ENCODE measurements around the gene ACTA2. TPM values are rescaled to one million over a fixed set of nuclear protein-coding genes. Genes with fewer than 3 reads are reported as not detected.

Gene ACTA2
- total RNA-seq, 1 experiment from 2014 or later: 2.9 TPM

DNA sequence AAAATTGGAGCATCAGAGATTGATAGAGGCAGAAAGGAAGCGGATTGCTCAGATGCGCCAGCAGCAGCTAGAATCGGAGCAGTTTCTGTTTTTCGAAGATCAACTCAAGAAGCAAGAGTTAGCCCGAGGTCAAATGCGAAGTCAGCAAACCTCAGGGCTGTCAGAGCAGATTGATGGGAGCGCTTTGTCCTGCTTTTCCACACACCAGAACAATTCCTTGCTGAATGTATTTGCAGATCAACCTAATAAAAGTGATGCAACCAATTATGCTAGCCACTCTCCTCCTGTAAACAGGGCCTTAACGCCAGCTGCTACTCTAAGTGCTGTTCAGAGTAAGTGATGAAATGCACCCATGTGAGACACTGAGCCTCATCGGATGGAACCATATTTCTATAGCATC is 39.4 kb downstream of the ACTA2 start:
- in situ Hi-C loops (cut with HindIII; ENCODE audit: low pct_unique_long_range_greater_than_20kb, low sequenced_read_pairs): no loop called here
- no peak for DNase-seq (ENCODE audit: low read depth, low spot score)

DNA sequence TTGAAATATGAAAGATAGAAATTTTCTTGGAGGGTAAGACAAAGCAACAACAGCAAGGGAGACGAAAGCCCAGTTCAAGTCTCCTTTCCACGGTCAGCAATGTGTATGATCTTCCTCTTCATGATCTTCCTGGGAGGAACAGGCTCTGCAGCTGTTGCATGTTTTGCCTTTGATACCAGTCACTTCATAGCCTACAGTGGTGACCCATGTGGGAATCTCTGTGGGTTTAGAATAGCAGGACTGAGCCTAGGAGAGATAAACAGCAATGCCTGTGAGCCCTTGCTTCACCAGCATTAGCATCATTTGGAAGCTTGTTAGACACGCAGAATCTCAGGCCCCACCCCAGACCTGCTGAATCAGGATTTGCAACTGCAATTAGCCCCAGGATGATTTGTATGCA is 40.7 kb downstream of the ACTA2 start:
- DNase-seq (ENCODE audit: low read depth, low spot score): no peak
- in situ Hi-C loops (cut with HindIII; ENCODE audit: low pct_unique_long_range_greater_than_20kb, low sequenced_read_pairs): no loop called here

DNA sequence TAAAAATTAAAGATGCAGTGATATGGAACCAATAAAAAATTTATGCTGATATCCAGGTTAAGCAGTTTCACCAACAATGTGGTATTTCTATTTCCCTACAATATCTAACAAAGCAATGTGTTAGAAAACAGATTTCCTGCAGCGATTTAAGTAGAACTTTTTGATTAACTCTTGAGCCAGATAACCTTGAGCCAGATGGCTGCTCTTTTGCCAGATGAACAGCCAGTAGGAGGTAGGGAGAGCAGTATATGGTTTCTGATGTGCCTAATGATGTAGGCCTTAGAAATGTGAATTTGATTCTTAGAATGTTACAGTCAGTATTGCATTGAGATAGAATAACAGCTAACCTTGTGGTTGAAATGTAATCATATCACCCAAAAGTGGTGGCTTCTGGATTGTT is 41.5 kb downstream of the ACTA2 start:
- in situ Hi-C loops (cut with HindIII; ENCODE audit: low pct_unique_long_range_greater_than_20kb, low sequenced_read_pairs): no loop called here
- no peak for DNase-seq (ENCODE audit: low read depth, low spot score)

DNA sequence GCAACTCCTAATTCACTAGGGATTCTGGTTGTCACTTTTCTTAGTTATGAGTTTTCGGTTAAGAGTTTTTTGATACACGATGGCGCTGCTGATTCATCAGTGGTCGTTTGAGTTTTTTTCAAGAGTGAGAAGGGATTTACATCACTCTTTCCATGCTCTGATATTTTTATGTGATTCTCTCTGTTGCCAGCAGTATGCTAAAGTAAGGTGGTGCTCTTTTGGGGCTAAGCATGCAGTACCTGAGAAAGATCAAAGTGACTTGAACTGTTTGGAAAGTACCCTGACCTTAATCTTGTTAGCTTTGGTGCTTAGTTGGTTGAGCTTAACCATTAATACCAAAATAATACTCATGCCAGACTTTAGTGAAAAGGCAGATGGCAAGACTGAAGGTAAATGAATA is 44.4 kb downstream of the ACTA2 start:
- in situ Hi-C loops (cut with HindIII; ENCODE audit: low pct_unique_long_range_greater_than_20kb, low sequenced_read_pairs): no loop called here
- no peak for DNase-seq (ENCODE audit: low read depth, low spot score)

DNA sequence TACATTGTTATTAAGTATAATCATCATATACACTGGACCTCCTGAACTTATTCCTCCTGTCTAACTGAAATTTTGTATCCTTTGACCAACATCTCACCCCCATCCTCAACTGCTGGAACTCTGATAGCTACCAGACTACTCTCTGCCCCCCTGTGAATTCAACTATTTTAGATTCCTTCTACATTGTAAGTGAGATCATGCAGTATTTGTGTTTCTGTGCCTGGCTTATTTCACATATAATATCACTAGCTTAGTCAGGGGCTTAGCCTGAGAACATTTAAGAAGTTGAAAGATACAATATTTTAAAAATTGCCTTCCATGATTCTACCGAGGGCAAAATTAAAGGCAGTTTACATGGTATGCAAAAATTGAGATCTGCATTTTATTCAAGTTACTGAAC is 45.7 kb downstream of the ACTA2 start:
- no peak for DNase-seq (ENCODE audit: low read depth, low spot score)

DNA sequence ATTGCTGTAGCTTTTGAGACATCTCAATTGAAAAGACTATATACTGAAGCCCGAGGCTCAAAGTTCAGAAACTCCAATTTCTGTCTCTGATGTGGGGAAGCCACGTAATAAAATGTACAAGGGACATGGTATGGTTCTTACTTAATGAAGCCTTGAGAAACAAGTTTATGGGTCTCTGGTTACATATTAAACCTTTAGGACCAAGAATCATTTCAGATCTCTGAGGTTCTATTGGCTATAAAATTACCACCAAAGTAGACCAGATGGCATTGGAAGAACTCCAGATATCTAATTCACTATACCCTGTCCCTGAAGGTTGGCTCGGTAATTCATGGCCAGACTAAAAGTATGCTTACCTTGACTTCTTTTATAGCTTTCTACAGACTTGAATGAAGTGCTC is 48.9 kb downstream of the ACTA2 start:
- no peak for DNase-seq (ENCODE audit: low read depth, low spot score)
- in situ Hi-C loops (cut with HindIII; ENCODE audit: low pct_unique_long_range_greater_than_20kb, low sequenced_read_pairs): no loop called here

More for the DNA sequence above, 45.7 kb downstream of the ACTA2 start:
- in situ Hi-C loops (cut with HindIII; ENCODE audit: low pct_unique_long_range_greater_than_20kb, low sequenced_read_pairs): no loop called here

- in situ Hi-C loops (cut with HindIII; ENCODE audit: low pct_unique_long_range_greater_than_20kb, low sequenced_read_pairs): no loop called here
- DNase-seq (ENCODE audit: low read depth, low spot score): no peak
Observed at GRCh38 chr10:88901984-88902789, 50.4 kb downstream of the ACTA2 start.

DNA sequence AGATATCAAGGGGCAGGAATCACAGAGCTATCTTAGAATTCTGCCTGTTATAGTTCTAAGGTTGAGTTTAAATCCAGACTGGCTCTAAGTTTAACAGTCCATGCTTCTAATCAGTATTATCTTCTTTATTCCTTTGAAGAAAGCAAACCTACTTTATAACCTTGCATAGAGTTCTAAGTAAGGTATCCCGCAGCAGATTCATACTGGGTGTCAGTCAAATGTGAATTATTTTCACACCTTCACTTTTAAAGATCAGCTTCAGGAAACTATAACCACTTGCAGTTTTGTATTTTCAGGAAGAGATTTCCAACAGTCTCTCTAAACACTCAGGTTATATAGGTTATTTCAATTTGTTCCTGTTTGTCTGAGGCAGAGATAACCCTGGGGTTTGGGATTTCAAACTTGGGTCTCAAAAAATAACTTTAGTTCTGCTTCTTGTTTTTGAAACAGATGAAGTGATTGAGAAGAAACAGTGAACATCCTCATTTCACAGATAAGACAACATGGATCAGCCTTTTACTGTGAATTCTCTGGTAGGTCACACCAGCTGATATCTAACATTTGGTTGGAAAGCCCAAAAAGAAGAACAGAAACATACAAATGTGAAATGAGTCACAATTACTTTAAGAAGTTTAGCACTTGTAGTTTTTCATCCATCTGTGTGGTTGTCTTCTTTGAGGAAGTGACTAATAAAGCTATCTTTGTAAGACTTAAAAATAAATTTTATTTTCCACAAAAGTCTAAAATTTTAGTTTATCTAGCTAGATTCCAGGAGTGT is 51.2 kb downstream of the ACTA2 start:
- DNase-seq (ENCODE audit: low read depth, low spot score): no peak
- in situ Hi-C loops (cut with HindIII; ENCODE audit: low pct_unique_long_range_greater_than_20kb, low sequenced_read_pairs): no loop called here

DNA sequence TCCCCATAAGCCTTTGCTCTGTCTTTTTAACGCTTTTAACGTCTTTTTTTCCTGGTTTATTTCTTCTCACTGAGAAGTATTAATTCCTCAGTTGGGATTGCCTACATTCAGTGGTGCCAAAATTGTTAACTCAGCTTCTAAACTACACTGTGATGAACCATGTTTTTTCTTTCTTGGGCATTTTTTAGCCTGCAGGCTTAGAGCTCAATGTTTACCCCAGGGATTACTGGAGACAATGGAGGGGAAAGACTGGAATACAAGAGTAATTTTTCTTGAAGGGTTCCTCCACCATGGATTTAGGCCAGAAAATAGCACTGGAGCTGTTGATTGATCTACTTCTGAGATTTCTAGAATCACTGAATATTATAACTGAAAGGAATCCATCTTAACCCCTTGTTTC is 52.7 kb downstream of the ACTA2 start:
- no peak for DNase-seq (ENCODE audit: low read depth, low spot score)
- in situ Hi-C loops (cut with HindIII; ENCODE audit: low pct_unique_long_range_greater_than_20kb, low sequenced_read_pairs): no loop called here

- DNase-seq (ENCODE audit: low read depth, low spot score): no peak
Observed at GRCh38 chr10:88898727-88899126, 53.8 kb downstream of the ACTA2 start.

GRCh38 chr10:88896994-88897853 is 55.3 kb downstream of the ACTA2 start:
- in situ Hi-C loops (cut with HindIII; ENCODE audit: low pct_unique_long_range_greater_than_20kb, low sequenced_read_pairs): no loop called here
- DNase-seq (ENCODE audit: low read depth, low spot score): peak; percentile 33

More at GRCh38 chr10:88898727-88899126, 53.8 kb downstream of the ACTA2 start:
- in situ Hi-C loops (cut with HindIII; ENCODE audit: low pct_unique_long_range_greater_than_20kb, low sequenced_read_pairs): no loop called here

- in situ Hi-C loops (cut with HindIII; ENCODE audit: low pct_unique_long_range_greater_than_20kb, low sequenced_read_pairs): no loop called here
- DNase-seq (ENCODE audit: low read depth, low spot score): peak; percentile 44
Observed at GRCh38 chr10:88896372-88896993, 56.1 kb downstream of the ACTA2 start.

DNA sequence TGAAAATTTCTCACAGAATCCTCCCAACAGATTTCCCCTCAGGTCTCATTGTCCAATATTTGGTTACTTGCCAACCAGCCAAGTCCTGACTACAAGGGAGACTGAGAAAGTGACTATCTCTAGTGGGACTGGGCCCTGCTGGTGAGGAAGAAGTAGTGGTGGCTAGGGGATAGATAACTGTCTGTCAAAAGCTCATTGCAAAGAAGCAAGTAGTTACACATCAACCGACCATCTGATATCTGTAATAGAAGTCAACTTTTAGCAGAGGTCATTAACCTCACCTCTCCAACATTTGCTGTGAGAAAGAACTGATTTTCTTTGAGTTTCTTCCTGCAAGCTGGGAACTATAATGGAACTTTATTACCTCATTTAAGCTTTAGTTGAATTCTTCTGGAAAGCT is 57.3 kb downstream of the ACTA2 start:
- no peak for DNase-seq (ENCODE audit: low read depth, low spot score)
- in situ Hi-C loops (cut with HindIII; ENCODE audit: low pct_unique_long_range_greater_than_20kb, low sequenced_read_pairs): no loop called here

DNA sequence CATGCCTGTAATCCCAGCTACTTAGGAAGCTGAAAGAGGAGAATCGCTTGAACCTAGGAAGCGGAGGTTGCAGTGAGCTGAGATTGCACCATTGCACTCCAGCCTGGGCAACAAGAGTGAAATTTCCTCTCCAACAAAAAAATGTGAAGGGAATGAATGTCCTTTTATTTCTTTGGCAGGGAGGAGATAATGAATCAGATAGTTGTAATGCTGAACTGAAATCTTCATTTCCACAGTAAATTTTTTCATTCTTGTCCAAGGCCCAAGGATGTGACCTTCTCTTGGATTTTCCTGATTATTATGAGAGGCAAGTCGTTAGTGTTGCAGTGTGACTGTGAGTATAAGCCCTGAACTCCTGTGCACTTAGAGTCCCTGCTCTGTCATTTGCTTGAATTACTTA is 59.0 kb downstream of the ACTA2 start:
- in situ Hi-C loops (cut with HindIII; ENCODE audit: low pct_unique_long_range_greater_than_20kb, low sequenced_read_pairs): no loop called here
- DNase-seq (ENCODE audit: low read depth, low spot score): no peak

- DNase-seq (ENCODE audit: low read depth, low spot score): no peak
- in situ Hi-C loops (cut with HindIII; ENCODE audit: low pct_unique_long_range_greater_than_20kb, low sequenced_read_pairs): no loop called here
Observed at GRCh38 chr10:88892222-88892967, 60.2 kb downstream of the ACTA2 start.

GRCh38 chr10:88890681-88891381 is 61.7 kb downstream of the ACTA2 start:
- no peak for DNase-seq (ENCODE audit: low read depth, low spot score)
- in situ Hi-C loops (cut with HindIII; ENCODE audit: low pct_unique_long_range_greater_than_20kb, low sequenced_read_pairs): no loop called here

Measured in SK-MEL-5 (cell line).